ENCODE measurements around the gene SCML2. TPM values are rescaled to one million over a fixed set of nuclear protein-coding genes. Genes with fewer than 3 reads are reported as not detected.

The SCML2 gene
- total RNA-seq, 1 donor from 2014 or later: 0.80 TPM

- no peak overlapping the region for H3K4me3 ChIP-seq
- H3K27me3 ChIP-seq (ENCODE audit: low read depth): no peaks in the 10 kb centered on the region
- ATAC-seq (no peak), DNase-seq (no peak)
- TF ChIP-seq, protein P1, sequence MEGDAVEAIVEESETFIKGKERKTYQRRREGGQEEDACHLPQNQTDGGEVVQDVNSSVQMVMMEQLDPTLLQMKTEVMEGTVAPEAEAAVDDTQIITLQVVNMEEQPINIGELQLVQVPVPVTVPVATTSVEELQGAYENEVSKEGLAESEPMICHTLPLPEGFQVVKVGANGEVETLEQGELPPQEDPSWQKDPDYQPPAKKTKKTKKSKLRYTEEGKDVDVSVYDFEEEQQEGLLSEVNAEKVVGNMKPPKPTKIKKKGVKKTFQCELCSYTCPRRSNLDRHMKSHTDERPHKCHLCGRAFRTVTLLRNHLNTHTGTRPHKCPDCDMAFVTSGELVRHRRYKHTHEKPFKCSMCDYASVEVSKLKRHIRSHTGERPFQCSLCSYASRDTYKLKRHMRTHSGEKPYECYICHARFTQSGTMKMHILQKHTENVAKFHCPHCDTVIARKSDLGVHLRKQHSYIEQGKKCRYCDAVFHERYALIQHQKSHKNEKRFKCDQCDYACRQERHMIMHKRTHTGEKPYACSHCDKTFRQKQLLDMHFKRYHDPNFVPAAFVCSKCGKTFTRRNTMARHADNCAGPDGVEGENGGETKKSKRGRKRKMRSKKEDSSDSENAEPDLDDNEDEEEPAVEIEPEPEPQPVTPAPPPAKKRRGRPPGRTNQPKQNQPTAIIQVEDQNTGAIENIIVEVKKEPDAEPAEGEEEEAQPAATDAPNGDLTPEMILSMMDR (IDR thresholded peaks at IDR 0.05): no peak
- H3K4me1 ChIP-seq: no peaks in the 10 kb centered on the region
- intact Hi-C loops (cut with DNase I): no loop called here
- H3K36me3 ChIP-seq: no peaks in the 10 kb centered on the region
- no peaks in the 10 kb centered on the region for H3K9me3 ChIP-seq
- H3K27ac ChIP-seq: no peak overlapping the region
These were observed 2.7 kb downstream of the SCML2 start for GRCh38 chrX:18351784-18352183.

GRCh38 chrX:18348047-18348446 is 6.4 kb downstream of the SCML2 start:
- Histone ChIP-seq H3K4me1 (no peaks in the 10 kb centered on the region), H3K27me3 (ENCODE audit: low read depth) (no peaks in the 10 kb centered on the region), H3K9me3 (no peaks in the 10 kb centered on the region), H3K36me3 (no peaks in the 10 kb centered on the region), H3K4me3 (no peak overlapping the region), H3K27ac (no peak overlapping the region)
- DNase-seq (no peak), ATAC-seq (no peak)
- intact Hi-C loops (cut with DNase I): no loop called here
- TF ChIP-seq, protein P1 (IDR thresholded peaks at IDR 0.05): no peak

GRCh38 chrX:18309401-18309800 is 45.1 kb downstream of the SCML2 start:
- H3K36me3 ChIP-seq: no peaks in the 10 kb centered on the region
- no peak overlapping the region for H3K27ac ChIP-seq
- H3K27me3 ChIP-seq (ENCODE audit: low read depth): no peaks in the 10 kb centered on the region
- H3K9me3 ChIP-seq: no peaks in the 10 kb centered on the region
- TF ChIP-seq, protein P1 (IDR thresholded peaks at IDR 0.05): no peak
- ATAC-seq (no peak), DNase-seq (no peak)
- intact Hi-C loops (cut with DNase I): no loop called here
- no peaks in the 10 kb centered on the region for H3K4me1 ChIP-seq
- no peak overlapping the region for H3K4me3 ChIP-seq

DNA sequence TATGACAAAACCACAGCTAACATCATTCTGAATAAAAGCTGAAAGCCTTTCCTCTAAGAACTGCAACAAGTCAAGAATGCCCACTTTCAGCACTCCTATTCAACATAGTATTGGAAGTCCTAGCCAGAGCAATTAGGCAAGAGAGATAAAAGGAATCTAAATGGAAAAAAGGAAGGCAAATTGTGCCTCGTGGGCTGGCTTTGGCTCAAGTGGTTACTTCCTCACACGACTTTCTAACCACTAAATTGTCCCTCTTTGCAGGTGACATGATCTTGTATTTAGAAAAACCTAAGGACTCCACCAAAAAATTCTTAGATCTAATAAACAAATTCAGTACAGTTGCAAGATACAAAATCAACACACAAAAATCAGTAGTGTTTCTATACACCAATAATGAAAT is 57.2 kb downstream of the SCML2 start:
- no peaks in the 10 kb centered on the region for H3K36me3 ChIP-seq
- no peak for ATAC-seq
- no peak overlapping the region for H3K27ac ChIP-seq
- no peaks in the 10 kb centered on the region for H3K9me3 ChIP-seq
- H3K4me3 ChIP-seq: no peak overlapping the region
- TF ChIP-seq, protein P1 (IDR thresholded peaks at IDR 0.05): no peak
- DNase-seq: no peak
- no peaks in the 10 kb centered on the region for H3K27me3 ChIP-seq (ENCODE audit: low read depth)
- no peaks in the 10 kb centered on the region for H3K4me1 ChIP-seq
- intact Hi-C loops (cut with DNase I): no loop called here

GRCh38 chrX:18294893-18295292 is 59.6 kb downstream of the SCML2 start:
- H3K4me3 ChIP-seq: no peak overlapping the region
- TF ChIP-seq, protein P1 (IDR thresholded peaks at IDR 0.05): no peak
- intact Hi-C loops (cut with DNase I): no loop called here
- no peaks in the 10 kb centered on the region for H3K9me3 ChIP-seq
- H3K4me1 ChIP-seq: no peaks in the 10 kb centered on the region
- no peaks in the 10 kb centered on the region for H3K36me3 ChIP-seq
- H3K27ac ChIP-seq: no peak overlapping the region
- DNase-seq: no peak
- ATAC-seq: no peak
- no peaks in the 10 kb centered on the region for H3K27me3 ChIP-seq (ENCODE audit: low read depth)

- intact Hi-C loops (cut with DNase I): no loop called here
- TF ChIP-seq, protein P1 (IDR thresholded peaks at IDR 0.05): no peak
- Histone ChIP-seq H3K27me3 (ENCODE audit: low read depth) (no peaks in the 10 kb centered on the region), H3K27ac (no peak overlapping the region), H3K9me3 (no peaks in the 10 kb centered on the region), H3K4me3 (no peak overlapping the region), H3K4me1 (no peaks in the 10 kb centered on the region), H3K36me3 (no peaks in the 10 kb centered on the region)
- ATAC-seq (no peak), DNase-seq (no peak)
These were observed 63.4 kb downstream of the SCML2 start for GRCh38 chrX:18291006-18291545.
